Measurements from ENCODE around the gene GHR.
A peak's percentile ranks its signal among the peaks of the same experiment; 100 is the strongest.

GHR gene

GRCh38 chr5:42491699-42492098, 68.5 kb downstream of the GHR start:
- TF ChIP-seq, protein P1, sequence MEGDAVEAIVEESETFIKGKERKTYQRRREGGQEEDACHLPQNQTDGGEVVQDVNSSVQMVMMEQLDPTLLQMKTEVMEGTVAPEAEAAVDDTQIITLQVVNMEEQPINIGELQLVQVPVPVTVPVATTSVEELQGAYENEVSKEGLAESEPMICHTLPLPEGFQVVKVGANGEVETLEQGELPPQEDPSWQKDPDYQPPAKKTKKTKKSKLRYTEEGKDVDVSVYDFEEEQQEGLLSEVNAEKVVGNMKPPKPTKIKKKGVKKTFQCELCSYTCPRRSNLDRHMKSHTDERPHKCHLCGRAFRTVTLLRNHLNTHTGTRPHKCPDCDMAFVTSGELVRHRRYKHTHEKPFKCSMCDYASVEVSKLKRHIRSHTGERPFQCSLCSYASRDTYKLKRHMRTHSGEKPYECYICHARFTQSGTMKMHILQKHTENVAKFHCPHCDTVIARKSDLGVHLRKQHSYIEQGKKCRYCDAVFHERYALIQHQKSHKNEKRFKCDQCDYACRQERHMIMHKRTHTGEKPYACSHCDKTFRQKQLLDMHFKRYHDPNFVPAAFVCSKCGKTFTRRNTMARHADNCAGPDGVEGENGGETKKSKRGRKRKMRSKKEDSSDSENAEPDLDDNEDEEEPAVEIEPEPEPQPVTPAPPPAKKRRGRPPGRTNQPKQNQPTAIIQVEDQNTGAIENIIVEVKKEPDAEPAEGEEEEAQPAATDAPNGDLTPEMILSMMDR (IDR thresholded peaks at IDR 0.05; ENCODE audit: poor library complexity, severe bottlenecking), result no peak
- Histone ChIP-seq H3K4me3 (ENCODE audit: severe bottlenecking) (no peak overlapping the region), H3K27me3 (ENCODE audit: insufficient read depth, poor library complexity, severe bottlenecking) (no peaks in the 10 kb centered on the region), H3K27ac (ENCODE audit: poor library complexity, severe bottlenecking) (no peak overlapping the region), H3K4me1 (ENCODE audit: insufficient read depth, poor library complexity, severe bottlenecking) (peaks cover 8% of the 10 kb centered on the region), H3K9me3 (ENCODE audit: severe bottlenecking) (no peaks in the 10 kb centered on the region), H3K36me3 (ENCODE audit: low read depth) (no peaks in the 10 kb centered on the region)
- ATAC-seq (ENCODE audit: low read depth) (no peak), DNase-seq (ENCODE audit: low spot score) (no peak)

GRCh38 chr5:42492974-42493373, 69.7 kb downstream of the GHR start:
- TF ChIP-seq, protein P1 (IDR thresholded peaks at IDR 0.05; ENCODE audit: poor library complexity, severe bottlenecking), result no peak
- no peak overlapping the region for H3K4me3 ChIP-seq (ENCODE audit: severe bottlenecking)
- H3K27ac ChIP-seq (ENCODE audit: poor library complexity, severe bottlenecking), result no peak overlapping the region
- no peaks in the 10 kb centered on the region for H3K9me3 ChIP-seq (ENCODE audit: severe bottlenecking)
- no peak for ATAC-seq (ENCODE audit: low read depth)
- H3K27me3 ChIP-seq (ENCODE audit: insufficient read depth, poor library complexity, severe bottlenecking), result no peaks in the 10 kb centered on the region
- no peak for DNase-seq (ENCODE audit: low spot score)
- H3K4me1 ChIP-seq (ENCODE audit: insufficient read depth, poor library complexity, severe bottlenecking), result peaks cover 8% of the 10 kb centered on the region
- H3K36me3 ChIP-seq (ENCODE audit: low read depth), result no peaks in the 10 kb centered on the region

DNA sequence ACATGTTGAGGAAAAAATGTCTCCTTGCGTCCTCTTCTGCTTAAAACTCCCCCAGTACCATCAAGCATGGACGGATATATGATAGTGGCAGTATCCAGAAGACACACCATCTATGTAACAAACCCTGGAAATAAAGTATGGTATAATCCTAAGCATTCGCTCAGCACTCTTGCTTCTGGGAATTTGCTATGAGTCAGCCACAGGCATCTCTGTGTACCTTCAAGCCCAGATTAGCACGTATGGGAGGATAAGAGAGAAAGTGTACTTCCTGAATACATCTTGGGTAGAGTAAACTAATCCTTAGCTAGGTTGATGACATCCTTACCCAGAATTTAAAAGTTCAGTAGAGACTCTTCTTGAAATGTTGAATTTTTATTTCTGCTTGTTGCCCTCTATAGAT, 71.2 kb downstream of the GHR start:
- no peak overlapping the region for H3K4me3 ChIP-seq (ENCODE audit: severe bottlenecking)
- no peak overlapping the region for H3K27ac ChIP-seq (ENCODE audit: poor library complexity, severe bottlenecking)
- H3K9me3 ChIP-seq (ENCODE audit: severe bottlenecking), result no peaks in the 10 kb centered on the region
- H3K4me1 ChIP-seq (ENCODE audit: insufficient read depth, poor library complexity, severe bottlenecking), result peaks cover 8% of the 10 kb centered on the region
- H3K36me3 ChIP-seq (ENCODE audit: low read depth), result no peaks in the 10 kb centered on the region
- TF ChIP-seq, protein P1 (IDR thresholded peaks at IDR 0.05; ENCODE audit: poor library complexity, severe bottlenecking), result no peak
- no peaks in the 10 kb centered on the region for H3K27me3 ChIP-seq (ENCODE audit: insufficient read depth, poor library complexity, severe bottlenecking)
- ATAC-seq (ENCODE audit: low read depth) (peak; percentile 89), DNase-seq (ENCODE audit: low spot score) (no peak)

GRCh38 chr5:42495914-42496313, 72.7 kb downstream of the GHR start:
- Histone ChIP-seq H3K27me3 (ENCODE audit: insufficient read depth, poor library complexity, severe bottlenecking) (no peaks in the 10 kb centered on the region), H3K4me1 (ENCODE audit: insufficient read depth, poor library complexity, severe bottlenecking) (peaks cover 11% of the 10 kb centered on the region), H3K27ac (ENCODE audit: poor library complexity, severe bottlenecking) (no peak overlapping the region), H3K36me3 (ENCODE audit: low read depth) (no peaks in the 10 kb centered on the region), H3K4me3 (ENCODE audit: severe bottlenecking) (no peak overlapping the region), H3K9me3 (ENCODE audit: severe bottlenecking) (no peaks in the 10 kb centered on the region)
- TF ChIP-seq, protein P1 (IDR thresholded peaks at IDR 0.05; ENCODE audit: poor library complexity, severe bottlenecking), result no peak
- ATAC-seq (ENCODE audit: low read depth), result peak; percentile 74
- no peak for DNase-seq (ENCODE audit: low spot score)

DNA sequence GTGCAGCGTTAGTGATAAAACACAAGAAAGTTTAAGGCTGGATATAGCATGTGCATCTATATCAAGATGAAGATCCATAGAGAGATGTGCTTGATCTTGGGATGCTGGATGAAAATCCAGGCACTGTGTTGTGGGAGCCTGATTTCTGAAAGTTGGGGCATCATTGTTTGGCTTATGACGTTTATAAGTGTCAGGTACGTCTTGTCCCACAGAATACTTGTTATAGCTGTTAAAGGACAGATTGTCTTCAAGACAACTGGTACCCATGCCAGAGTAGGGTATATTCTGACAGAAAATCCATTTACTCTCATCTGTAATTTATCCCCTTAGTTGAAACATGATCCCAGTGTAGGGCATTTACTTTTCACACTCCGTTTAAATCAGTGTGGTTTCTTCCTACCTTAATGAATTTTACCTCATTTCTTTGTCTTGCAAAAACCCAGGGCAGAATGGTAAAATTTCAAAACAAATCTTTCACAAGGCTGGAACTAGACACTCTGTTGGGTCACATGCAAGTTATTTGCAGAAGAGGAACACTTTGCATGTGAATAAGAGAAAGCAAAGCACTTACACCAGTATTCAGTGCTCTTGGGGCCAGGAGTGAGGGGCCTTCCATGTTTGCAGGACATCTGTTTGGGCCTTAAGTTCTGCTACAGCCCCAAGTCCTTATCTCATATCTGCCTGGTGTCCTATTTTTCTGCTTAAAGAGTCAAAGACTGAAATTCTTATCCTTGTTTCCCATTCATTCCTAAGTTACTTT, 73.3 kb downstream of the GHR start:
- ATAC-seq (ENCODE audit: low read depth) (no peak), DNase-seq (ENCODE audit: low spot score) (no peak)
- H3K27ac ChIP-seq (ENCODE audit: poor library complexity, severe bottlenecking), result no peak overlapping the region
- no peak overlapping the region for H3K4me3 ChIP-seq (ENCODE audit: severe bottlenecking)
- H3K4me1 ChIP-seq (ENCODE audit: insufficient read depth, poor library complexity, severe bottlenecking), result peaks cover 11% of the 10 kb centered on the region
- TF ChIP-seq, protein P1 (IDR thresholded peaks at IDR 0.05; ENCODE audit: poor library complexity, severe bottlenecking), result no peak
- no peaks in the 10 kb centered on the region for H3K27me3 ChIP-seq (ENCODE audit: insufficient read depth, poor library complexity, severe bottlenecking)
- H3K9me3 ChIP-seq (ENCODE audit: severe bottlenecking), result no peaks in the 10 kb centered on the region
- no peaks in the 10 kb centered on the region for H3K36me3 ChIP-seq (ENCODE audit: low read depth)

Data from RWPE2 (cell line).